GM12878 (cell line): ENCODE data around the gene SMIM44. TPM values are rescaled to one million over a fixed set of nuclear protein-coding genes. Genes with fewer than 3 reads are reported as not detected.

Experiments
- ATAC-seq: fragments of 200-7000 bp; cut with Tn5 transposase; 3 replicates; pipeline ENCODE4 v1.9.1; 2020; ENCODE audit warnings: mild to moderate bottlenecking, moderate library complexity
- BruUV-seq: library from RNA; stranded (reverse); fragments of 400-500 nt; replicated peaks from 2 replicates; lab custom pipeline; 2021; lab: Mats Ljungman, UMichigan
- CTCF ChIA-PET: fragments of 300-600 bp; sonication (Branson Sonifier 250); formaldehyde crosslinking; extraction: SDS; loops from one replicate; lab custom pipeline; 2021; ENCODE audit warnings: inconsistent platforms; lab: Yijun Ruan, JAX
- POLR2A ChIA-PET: fragments of 350-600 bp; formaldehyde crosslinking; extraction: SDS; loops from one replicate; lab custom pipeline; 2021; ENCODE audit warnings: inconsistent platforms; lab: Charles Lee
- RAD21 ChIA-PET: fragments of 300-600 bp; sonication (Branson Sonifier 250); formaldehyde crosslinking; loops from one replicate; lab custom pipeline; 2023; ENCODE audit warnings: antibody characterized with exemption; ENCODE audit not compliant: unreplicated experiment; lab: Charles Lee
- SMC1A ChIA-PET: fragments of 300-600 bp; sonication (Branson Sonifier 250); formaldehyde crosslinking; loops from one replicate; lab custom pipeline; 2023; ENCODE audit not compliant: unreplicated experiment, uncharacterized antibody; lab: Charles Lee
- DNase-seq: peaks from one replicate; pipeline ENCODE4 v3.0.0-alpha.2; 2011; ENCODE audit warnings: low read depth, low spot score
- FAIRE-seq: peaks from 3 replicates; lab custom pipeline; 2011; peaks lifted over from hg19 to GRCh38; lab: Jason Lieb, UNC
- H2AFZ ChIP-seq: 2 replicates; pipeline ENCODE4 v1.6.0; 2011; ENCODE audit warnings: low read depth, low read length, control low read depth; ENCODE audit not compliant: control insufficient read depth
- H3K27ac ChIP-seq: 2 replicates; pipeline ENCODE4 v1.5.1; 2011; ENCODE audit warnings: control low read depth; ENCODE audit not compliant: control insufficient read depth, insufficient read depth
- H3K27me3 ChIP-seq, 2 experiments: replicated peaks in 1 of 2; 2 replicates each; pipeline versions ENCODE4 v1.6.0 to v1.6.1; 2011; ENCODE audit warnings: low read length in 1 of 2; ENCODE audit not compliant: control insufficient read depth in 2 of 2, insufficient read depth in 2 of 2
- H3K36me3 ChIP-seq, 2 experiments: 2 replicates each; pipeline ENCODE4 v1.5.1; 2011; ENCODE audit warnings: low read length in 1 of 2; ENCODE audit not compliant: control insufficient read depth in 2 of 2, insufficient read depth in 2 of 2
- H3K4me1 ChIP-seq: 2 replicates; pipeline ENCODE4 v1.6.1; 2011; ENCODE audit warnings: mild to moderate bottlenecking, low read length, moderate library complexity, mixed read lengths; ENCODE audit not compliant: control insufficient read depth, insufficient read depth
- H3K4me2 ChIP-seq: 2 replicates; pipeline ENCODE4 v1.6.0; 2011; ENCODE audit warnings: control low read depth; ENCODE audit not compliant: control insufficient read depth, insufficient read depth
- H3K4me3 ChIP-seq: fragments of 200-600 bp; sonication (generic); 2 replicates; pipeline ENCODE4 v1.5.1; 2016
- H3K79me2 ChIP-seq: 2 replicates; pipeline ENCODE4 v1.6.0; 2011; ENCODE audit warnings: low read length; ENCODE audit not compliant: control insufficient read depth, insufficient read depth
- H3K9ac ChIP-seq: 2 replicates; pipeline ENCODE4 v1.8.0; 2011; ENCODE audit warnings: low read length, control low read depth, mixed read lengths; ENCODE audit not compliant: control insufficient read depth, insufficient read depth
- H3K9me3 ChIP-seq: replicated peaks from 3 replicates; pipeline ENCODE4 v1.5.1; 2011; ENCODE audit warnings: mild to moderate bottlenecking, low read length; ENCODE audit not compliant: control insufficient read depth, insufficient read depth
- H4K20me1 ChIP-seq: 2 replicates; pipeline ENCODE4 v1.6.0; 2011; ENCODE audit not compliant: control insufficient read depth, insufficient read depth
- CBX3 ChIP-seq: fragments of 200-600 bp; sonication (generic); IDR thresholded peaks from 2 replicates; pipeline ENCODE4 v1.6.1; 2016; ENCODE audit warnings: low read depth, borderline replicate concordance
- CHD4 ChIP-seq: fragments of 200-600 bp; sonication (generic); IDR thresholded peaks from 2 replicates; pipeline ENCODE4 v1.6.1; 2016; ENCODE audit warnings: mild to moderate bottlenecking
- GATAD2B ChIP-seq: fragments of 450-650 bp; conservative IDR thresholded peaks from 2 replicates; pipeline ENCODE4 v1.6.1; 2017; ENCODE audit warnings: low read depth, mild to moderate bottlenecking, moderate library complexity
- MYB ChIP-seq: fragments of 150-350 bp; IDR thresholded peaks from 2 replicates; pipeline ENCODE4 v1.6.1; 2014; ENCODE audit warnings: mild to moderate bottlenecking, low read depth, low read length, borderline replicate concordance
- PAX5 ChIP-seq: IDR thresholded peaks from 2 replicates; pipeline ENCODE4 v1.6.1; 2011; ENCODE audit warnings: low read depth, low read length, borderline replicate concordance
- PKNOX1 ChIP-seq: fragments of 450-650 bp; IDR thresholded peaks from 2 replicates; pipeline ENCODE4 v1.6.1; 2016; ENCODE audit warnings: mild to moderate bottlenecking
- RAD51 ChIP-seq: fragments of 450-650 bp; IDR thresholded peaks from 2 replicates; pipeline ENCODE4 v1.6.1; 2016; ENCODE audit warnings: moderate library complexity, mild to moderate bottlenecking, inconsistent platforms
- RELA ChIP-seq: fragments of 450-650 bp; IDR thresholded peaks from 2 replicates; pipeline ENCODE4 v1.8.0; 2014; ENCODE audit warnings: borderline replicate concordance; ENCODE audit not compliant: partially characterized antibody
- TAF1 ChIP-seq: IDR thresholded peaks from 2 replicates; pipeline ENCODE4 v1.6.1; 2011; ENCODE audit warnings: mild to moderate bottlenecking, low read depth, low read length, borderline replicate concordance
- YY1 ChIP-seq: IDR thresholded peaks from 2 replicates; pipeline ENCODE4 v1.6.1; 2011; ENCODE audit warnings: low read depth, mild to moderate bottlenecking, low read length
- ZBED1 ChIP-seq: IDR thresholded peaks from 2 replicates; pipeline ENCODE4 v1.6.1; 2016; ENCODE audit warnings: borderline replicate concordance
- ZNF274 ChIP-seq: IDR thresholded peaks from one replicate; pipeline ENCODE4 v1.8.0; 2011; ENCODE audit not compliant: insufficient read length, insufficient read depth
- WGBS: methylation state at CpG from one replicate; pipeline ENCODE4 v1.1.6; 2016; ENCODE audit warnings: low lambda C conversion rate; ENCODE audit not compliant: insufficient replicate concordance, insufficient coverage; ENCODE audit errors: missing lambda C conversion rate; 5-methylcytosine and 5-hydroxymethylcytosine counted together
- in situ Hi-C: fragments of 300-500 bp; cut with MboI; formaldehyde crosslinking; loops from 9 replicates; pipeline ENCODE4 v1.14.3; 2018; ENCODE audit warnings: mixed read lengths
- intact Hi-C: fragments of 100-400 bp; cut with micrococcal nuclease; formaldehyde crosslinking; loops from one replicate; pipeline ENCODE4 v1.14.2; 2022; ENCODE audit not compliant: unreplicated experiment
- polyA plus RNA-seq, 11 experiments: library from polyadenylated mRNA; depleted of rRNA in 4 of 11; unstranded in 6 of 11; stranded (reverse) in 5 of 11; fragments of >200 nt; fragmentation: Nextera tagmentation in 4 of 11; fragmentation: Illumina TruSeq in 1 of 11; extraction: Ambion mirVana in 4 of 11; extraction: Trizol in 1 of 11; gene quantifications; 1 replicate in 1 of 11; 2 replicates in 10 of 11; pipeline versions ENCODE4 v1.2.1 to v1.2.3, GENCODE V29; 2011 to 2016; ENCODE audit warnings: inconsistent platforms in 2 of 11, missing spikeins in 2 of 11, low read depth in 1 of 11
- total RNA-seq, 4 experiments: library from RNA; depleted of rRNA in 3 of 4; stranded (reverse); fragments of >200 nt in 3 of 4; fragmentation: Illumina TruSeq in 1 of 4; extraction: Trizol in 1 of 4; gene quantifications; 2 replicates each; pipeline versions ENCODE4 v1.2.1 to v1.2.3, GENCODE V29; 2013 to 2021
- TF ChIP-seq, protein P1 (sequence below): IDR thresholded peaks from 2 replicates; pipeline ENCODE4 v1.6.1; 2011; ENCODE audit warnings: borderline replicate concordance, low read depth, mild to moderate bottlenecking, moderate library complexity, mixed read lengths, low read length; ENCODE audit not compliant: insufficient read depth; ENCODE audit errors: extremely low read length
- TF ChIP-seq, protein P2 (sequence below): IDR thresholded peaks from 2 replicates; pipeline ENCODE4 v1.6.1; 2011; ENCODE audit warnings: mild to moderate bottlenecking, low read depth, low read length, moderate library complexity; ENCODE audit not compliant: insufficient replicate concordance

SMIM44 gene
- total and polyA plus RNA-seq, 10 of the 15 experiments (the other 5 are each of a cell fraction or from before 2014, with no cell fraction given) = not detected

- ChIA-PET SMC1A (no interaction called here), RAD21 (interaction anchor here (0.6 kb wide), 1 partner anchor 192 kb away, joined by 4 read pairs; no protein-coding TSS in a partner anchor), POLR2A (no interaction called here), CTCF (interaction anchor here (1.0 kb wide), 1 partner anchor 102 kb away, joined by 4 read pairs; no protein-coding TSS in a partner anchor)
- WGBS = 71% methylated on average over 7 of the region's 7 CpGs
- Histone ChIP-seq H3K36me3 (no peaks in the 10 kb centered on the region; a peak in 2 of 4 replicates), H3K27ac (no peak overlapping the region), H3K4me1 (no peaks in the 10 kb centered on the region), H3K4me3 (no peak overlapping the region), H3K79me2 (no peaks in the 10 kb centered on the region), H4K20me1 (peaks cover 1% of the 10 kb centered on the region; the same call in 1 of the 2 replicates), H3K4me2 (no peak overlapping the region), H3K9me3 (no peaks in the 10 kb centered on the region), H3K27me3 (no peaks in the 10 kb centered on the region), H3K9ac (no peak overlapping the region), H2AFZ (no peak overlapping the region)
- BruUV-seq = no TSS peak
- no peak for FAIRE-seq
- TF ChIP-seq CBX3 = no peak
- ATAC-seq = no peak; the same call in 2 of the 3 replicates
- DNase-seq = no peak
- in situ Hi-C loops = no loop called here
- intact Hi-C loops = no loop called here
Observed at GRCh38 chr19:3465552-3465951, 17.7 kb downstream of the SMIM44 start.

GRCh38 chr19:3464587-3465235, 18.5 kb downstream of the SMIM44 start:
- no TSS peak for BruUV-seq
- no peaks in the 10 kb centered on the region for H3K79me2 ChIP-seq
- no peak for FAIRE-seq
- H3K9me3 ChIP-seq = no peaks in the 10 kb centered on the region
- H3K4me3 ChIP-seq = no peak overlapping the region
- H3K4me2 ChIP-seq = no peak overlapping the region
- ChIA-PET RAD21 (interaction anchor here (0.7 kb wide), 1 partner anchor 144 kb away, joined by 3 read pairs; no protein-coding TSS in a partner anchor), POLR2A (no interaction called here), SMC1A (no interaction called here), CTCF (no interaction called here)
- WGBS = 68% methylated on average over 19 of the region's 31 CpGs
- no peak overlapping the region for H2AFZ ChIP-seq
- no peaks in the 10 kb centered on the region for H3K27me3 ChIP-seq
- H4K20me1 ChIP-seq = no peaks in the 10 kb centered on the region
- no peak overlapping the region for H3K9ac ChIP-seq
- intact Hi-C loops (no loop called here), in situ Hi-C loops (no loop called here)
- H3K36me3 ChIP-seq = no peaks in the 10 kb centered on the region; a peak in 2 of 4 replicates
- ATAC-seq = no peak
- no peak for DNase-seq
- H3K27ac ChIP-seq = no peak overlapping the region
- H3K4me1 ChIP-seq = no peaks in the 10 kb centered on the region
- TF ChIP-seq CHD4 = no peak
- no peak for TF ChIP-seq ZBED1
- no peak for TF ChIP-seq MYB
- TF ChIP-seq PKNOX1 = no peak
- no peak for TF ChIP-seq TAF1
- TF ChIP-seq ZNF274 = no peak
- TF ChIP-seq RAD51 = no peak
- TF ChIP-seq CBX3 = no peak
- TF ChIP-seq, protein P1, sequence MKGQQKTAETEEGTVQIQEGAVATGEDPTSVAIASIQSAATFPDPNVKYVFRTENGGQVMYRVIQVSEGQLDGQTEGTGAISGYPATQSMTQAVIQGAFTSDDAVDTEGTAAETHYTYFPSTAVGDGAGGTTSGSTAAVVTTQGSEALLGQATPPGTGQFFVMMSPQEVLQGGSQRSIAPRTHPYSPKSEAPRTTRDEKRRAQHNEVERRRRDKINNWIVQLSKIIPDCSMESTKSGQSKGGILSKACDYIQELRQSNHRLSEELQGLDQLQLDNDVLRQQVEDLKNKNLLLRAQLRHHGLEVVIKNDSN = no peak
- TF ChIP-seq YY1 = no peak
- TF ChIP-seq GATAD2B = no peak
- no peak for TF ChIP-seq PAX5
- TF ChIP-seq RELA = no peak
- TF ChIP-seq, protein P2, sequence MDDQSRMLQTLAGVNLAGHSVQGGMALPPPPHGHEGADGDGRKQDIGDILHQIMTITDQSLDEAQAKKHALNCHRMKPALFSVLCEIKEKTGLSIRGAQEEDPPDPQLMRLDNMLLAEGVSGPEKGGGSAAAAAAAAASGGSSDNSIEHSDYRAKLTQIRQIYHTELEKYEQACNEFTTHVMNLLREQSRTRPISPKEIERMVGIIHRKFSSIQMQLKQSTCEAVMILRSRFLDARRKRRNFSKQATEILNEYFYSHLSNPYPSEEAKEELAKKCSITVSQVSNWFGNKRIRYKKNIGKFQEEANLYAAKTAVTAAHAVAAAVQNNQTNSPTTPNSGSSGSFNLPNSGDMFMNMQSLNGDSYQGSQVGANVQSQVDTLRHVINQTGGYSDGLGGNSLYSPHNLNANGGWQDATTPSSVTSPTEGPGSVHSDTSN = no peak
